OCI-LY7 (cell line): ENCODE measurements around the gene ZAR1L. TPM values are rescaled to one million over a fixed set of nuclear protein-coding genes. Genes with fewer than 3 reads are reported as not detected.

ENCODE experiments used
- BruUV-seq: library from RNA; stranded (reverse); fragments of 400-500 nt; replicated peaks from 2 replicates; lab custom pipeline; 2021; lab: Mats Ljungman, UMichigan
- CTCF ChIA-PET: fragments of 300-600 bp; sonication (Branson Sonifier 250); formaldehyde crosslinking; loops from one replicate; lab custom pipeline; 2022; ENCODE audit warnings: antibody characterized with exemption; ENCODE audit not compliant: unreplicated experiment; lab: Charles Lee
- POLR2A ChIA-PET: fragments of 300-600 bp; sonication (Branson Sonifier 250); formaldehyde crosslinking; loops from one replicate; lab custom pipeline; 2022; ENCODE audit warnings: antibody characterized with exemption; lab: Charles Lee
- DNase-seq: peaks from one replicate; pipeline ENCODE4 v3.0.0-alpha.2; 2015; ENCODE audit warnings: low spot score
- H2AFZ ChIP-seq: fragments of 200-600 bp; sonication (generic), shearing (Covaris generic); 2 replicates; pipeline ENCODE4 v1.6.1; 2014; ENCODE audit warnings: mild to moderate bottlenecking, antibody characterized with exemption, low read length, moderate library complexity
- H3K27ac ChIP-seq: fragments of 200-600 bp; sonication (generic); 2 replicates; pipeline ENCODE4 v1.5.1; 2014; ENCODE audit warnings: mixed run types, low read depth, mild to moderate bottlenecking, moderate library complexity, low read length, inconsistent platforms; ENCODE audit not compliant: poor library complexity, severe bottlenecking
- H3K36me3 ChIP-seq: fragments of 200-600 bp; sonication (generic); 2 replicates; pipeline ENCODE4 v1.6.1; 2014; ENCODE audit warnings: mild to moderate bottlenecking, antibody characterized with exemption, low read length, moderate library complexity, mixed read lengths; ENCODE audit not compliant: insufficient read depth
- H3K4me1 ChIP-seq: fragments of 200-600 bp; sonication (generic); 2 replicates; pipeline ENCODE4 v1.5.1; 2014; ENCODE audit warnings: mild to moderate bottlenecking, low read length; ENCODE audit not compliant: insufficient read depth, poor library complexity, severe bottlenecking
- H3K4me2 ChIP-seq: fragments of 200-600 bp; sonication (generic); 2 replicates; pipeline ENCODE4 v1.6.1; 2014; ENCODE audit warnings: mild to moderate bottlenecking, low read length
- H3K4me3 ChIP-seq: fragments of 200-600 bp; sonication (generic); 2 replicates; pipeline ENCODE4 v1.5.1; 2014; ENCODE audit warnings: mild to moderate bottlenecking, low read depth, low read length; ENCODE audit not compliant: poor library complexity, severe bottlenecking
- H3K79me2 ChIP-seq: fragments of 200-600 bp; sonication (generic); 2 replicates; pipeline ENCODE4 v1.6.1; 2016; ENCODE audit warnings: low read depth, mild to moderate bottlenecking, low read length, moderate library complexity, mixed read lengths; ENCODE audit not compliant: insufficient read depth
- H3K9me2 ChIP-seq: fragments of 200-600 bp; sonication (generic); 2 replicates; pipeline ENCODE4 v1.6.1; 2016; ENCODE audit warnings: mild to moderate bottlenecking, low read length, mixed read lengths; ENCODE audit not compliant: insufficient read depth
- H3K9me3 ChIP-seq: fragments of 200-600 bp; sonication (generic); 2 replicates; pipeline ENCODE4 v1.6.1; 2014; ENCODE audit warnings: mild to moderate bottlenecking, mixed run types, low read length, mixed read lengths
- H4K20me1 ChIP-seq: fragments of 200-600 bp; sonication (generic); 2 replicates; pipeline ENCODE4 v1.6.1; 2014; ENCODE audit warnings: mild to moderate bottlenecking, antibody characterized with exemption, low read length, moderate library complexity, mixed read lengths; ENCODE audit not compliant: insufficient read depth
- CTCF ChIP-seq: fragments of 200-600 bp; sonication (generic); conservative IDR thresholded peaks from 2 replicates; pipeline ENCODE4 v1.5.1; 2014; ENCODE audit warnings: mild to moderate bottlenecking, antibody characterized with exemption, low read length, moderate library complexity, mixed read lengths
- EZH2phosphoT487 ChIP-seq: fragments of 200-600 bp; sonication (generic); IDR thresholded peaks from 2 replicates; pipeline ENCODE4 v1.6.1; 2018; ENCODE audit warnings: low read depth, borderline replicate concordance, mild to moderate bottlenecking, mixed run types, antibody characterized with exemption, low read length, moderate library complexity, mixed read lengths
- intact Hi-C: fragments of 100-400 bp; cut with micrococcal nuclease; formaldehyde crosslinking; loops from one replicate; pipeline ENCODE4 v1.10.0; 2022; ENCODE audit not compliant: unreplicated experiment
- total RNA-seq, 2 experiments: library from RNA; depleted of rRNA in 1 of 2; stranded (reverse); fragments of >200 nt in 1 of 2; shearing (Covaris generic) in 1 of 2; gene quantifications; 2 replicates each; pipeline ENCODE4 v1.2.3, GENCODE V29; 2014 to 2022

Gene ZAR1L
- total RNA-seq, 2 experiments from 2014 or later = 0.32 to 1.1 TPM

DNA sequence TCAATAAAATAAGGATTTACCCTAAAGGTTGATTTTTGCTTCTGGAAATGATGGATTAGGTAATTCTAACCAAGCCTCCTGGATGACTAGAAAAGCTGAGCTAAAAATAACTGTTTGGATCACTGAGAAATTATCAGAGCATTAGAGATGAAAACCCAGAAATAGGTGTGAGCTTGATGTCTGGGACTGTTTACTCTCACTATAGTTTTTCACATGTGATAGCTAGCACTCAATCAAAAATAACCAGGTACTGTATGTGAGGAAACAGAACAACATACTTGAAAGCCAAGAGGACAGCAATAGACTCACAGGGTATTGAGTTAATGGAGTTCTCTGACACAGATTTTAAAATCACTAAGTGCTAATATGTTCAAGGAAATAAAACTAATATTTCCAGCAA is 9.5 kb downstream of the ZAR1L start:
- Histone ChIP-seq H4K20me1 (no peaks in the 10 kb centered on the region), H3K27ac (no peak overlapping the region), H3K4me1 (peaks cover 15% of the 10 kb centered on the region), H3K79me2 (no peaks in the 10 kb centered on the region), H2AFZ (no peak overlapping the region), H3K36me3 (no peaks in the 10 kb centered on the region), H3K4me2 (no peak overlapping the region), H3K9me3 (no peaks in the 10 kb centered on the region), H3K9me2 (no peaks in the 10 kb centered on the region), H3K4me3 (no peak overlapping the region)
- BruUV-seq = no TSS peak
- ChIA-PET CTCF (no interaction called here), POLR2A (interaction anchor here (0.7 to 1.3 kb wide), 5 partner anchors 9 to 308 kb away, joined by 3 to 4 read pairs (median 3); partner anchors contain the start of genes BRCA2 and ZAR1L)
- no peak for DNase-seq
- intact Hi-C loops = no loop called here
- TF ChIP-seq CTCF = no peak
- no peak for TF ChIP-seq EZH2phosphoT487

GRCh38 chr13:32302461-32302860 is 12.7 kb downstream of the ZAR1L start:
- POLR2A ChIA-PET = no interaction called here
- Histone ChIP-seq H3K4me3 (no peak overlapping the region), H3K27ac (no peak overlapping the region), H4K20me1 (no peaks in the 10 kb centered on the region), H3K9me2 (no peaks in the 10 kb centered on the region), H2AFZ (no peak overlapping the region), H3K79me2 (no peaks in the 10 kb centered on the region), H3K4me2 (no peak overlapping the region), H3K4me1 (no peaks in the 10 kb centered on the region), H3K9me3 (no peaks in the 10 kb centered on the region), H3K36me3 (no peaks in the 10 kb centered on the region)
- BruUV-seq = no TSS peak
- TF ChIP-seq EZH2phosphoT487 = no peak
- TF ChIP-seq CTCF = no peak
- no peak for DNase-seq
- intact Hi-C loops = no loop called here
- CTCF ChIA-PET = no interaction called here

DNA sequence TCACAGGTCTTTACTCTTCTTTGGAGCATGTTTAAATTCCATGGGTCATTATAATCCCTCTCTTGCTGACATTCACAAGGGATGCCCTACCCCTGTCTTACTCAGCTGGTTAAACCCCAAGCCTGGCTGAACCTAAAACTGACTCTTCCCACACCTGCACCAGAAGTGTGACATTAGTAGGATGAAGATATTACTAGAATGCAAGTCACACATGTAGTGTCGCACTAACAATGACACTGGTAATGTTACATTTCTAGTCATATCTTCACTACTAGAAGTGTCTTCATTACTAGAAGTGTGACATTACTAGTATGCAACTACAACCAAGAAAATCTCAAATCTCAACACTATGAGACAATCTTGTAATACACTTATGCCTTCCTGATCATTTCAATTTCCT is 14.2 kb downstream of the ZAR1L start:
- Histone ChIP-seq H3K36me3 (no peaks in the 10 kb centered on the region), H3K9me3 (no peaks in the 10 kb centered on the region), H3K27ac (no peak overlapping the region), H4K20me1 (no peaks in the 10 kb centered on the region), H3K9me2 (no peaks in the 10 kb centered on the region), H3K79me2 (no peaks in the 10 kb centered on the region), H2AFZ (no peak overlapping the region), H3K4me1 (no peaks in the 10 kb centered on the region), H3K4me3 (no peak overlapping the region), H3K4me2 (no peak overlapping the region)
- POLR2A ChIA-PET = no interaction called here
- no peak for TF ChIP-seq EZH2phosphoT487
- TF ChIP-seq CTCF = no peak
- CTCF ChIA-PET = no interaction called here
- DNase-seq = no peak
- BruUV-seq = no TSS peak
- intact Hi-C loops = no loop called here
